ENCODE results near the gene PCDHGB2. TPM values are rescaled to one million over a fixed set of nuclear protein-coding genes. Genes with fewer than 3 reads are reported as not detected.

The PCDHGB2 gene
- total RNA-seq, 1 donor from 2014 or later, result 5.1 TPM

Other genes with a start within 250 kb of the PCDHGB2 start
- gene PCDHB4, start 238.2 kb upstream of the PCDHGB2 start, total RNA-seq, result 5.2 TPM
- gene PCDHB5, start 224.8 kb upstream of the PCDHGB2 start, total RNA-seq, result 8.0 TPM
- 0.60 TPM for gene PCDHB6, start 209.9 kb upstream of the PCDHGB2 start, total RNA-seq
- gene PCDHB7, start 187.3 kb upstream of the PCDHGB2 start, total RNA-seq, result 2.1 TPM
- 1.8 TPM for gene PCDHB8, start 182.2 kb upstream of the PCDHGB2 start, total RNA-seq
- 3.0 TPM for gene PCDHB16, start 177.6 kb upstream of the PCDHGB2 start, total RNA-seq
- gene PCDHB9, start 172.8 kb upstream of the PCDHGB2 start, total RNA-seq, result 2.1 TPM
- gene PCDHB10, start 167.6 kb upstream of the PCDHGB2 start, total RNA-seq, result 2.5 TPM
- gene PCDHB11, start 160.4 kb upstream of the PCDHGB2 start, total RNA-seq, result 8.5 TPM
- 3.5 TPM for gene PCDHB12, start 151.3 kb upstream of the PCDHGB2 start, total RNA-seq
- 8.3 TPM for gene PCDHB13, start 146.1 kb upstream of the PCDHGB2 start, total RNA-seq
- gene PCDHB14, start 136.7 kb upstream of the PCDHGB2 start, total RNA-seq, result 9.4 TPM
- 3.6 TPM for gene PCDHB15, start 114.6 kb upstream of the PCDHGB2 start, total RNA-seq
- gene SLC25A2, start 55.9 kb upstream of the PCDHGB2 start, total RNA-seq, result not detected
- gene TAF7, start 39.2 kb upstream of the PCDHGB2 start, total RNA-seq, result 65.2 TPM
- gene PCDHGA1, start 29.5 kb upstream of the PCDHGB2 start, total RNA-seq, result 0.72 TPM
- 6.7 TPM for gene PCDHGA2, start 21.2 kb upstream of the PCDHGB2 start, total RNA-seq
- gene PCDHGA3, start 16.2 kb upstream of the PCDHGB2 start, total RNA-seq, result 4.0 TPM
- gene PCDHGB1, start 9.9 kb upstream of the PCDHGB2 start, total RNA-seq, result 4.6 TPM
- gene PCDHGA4, start 5.0 kb upstream of the PCDHGB2 start, total RNA-seq, result 3.3 TPM
- 3.3 TPM for gene PCDHGA5, start 4.2 kb downstream of the PCDHGB2 start, total RNA-seq
- gene PCDHGB3, start 10.2 kb downstream of the PCDHGB2 start, total RNA-seq, result 3.0 TPM
- 6.6 TPM for gene PCDHGA6, start 13.9 kb downstream of the PCDHGB2 start, total RNA-seq
- 4.5 TPM for gene PCDHGA7, start 22.7 kb downstream of the PCDHGB2 start, total RNA-seq
- 5.2 TPM for gene PCDHGB4, start 27.7 kb downstream of the PCDHGB2 start, total RNA-seq
- 1.9 TPM for gene PCDHGA8, start 32.6 kb downstream of the PCDHGB2 start, total RNA-seq
- 12.4 TPM for gene PCDHGB5, start 38.0 kb downstream of the PCDHGB2 start, total RNA-seq
- gene PCDHGA9, start 42.8 kb downstream of the PCDHGB2 start, total RNA-seq, result 7.5 TPM
- gene PCDHGB6, start 48.0 kb downstream of the PCDHGB2 start, total RNA-seq, result 11.6 TPM
- gene PCDHGA10, start 53.0 kb downstream of the PCDHGB2 start, total RNA-seq, result 6.2 TPM
- 15.5 TPM for gene PCDHGB7, start 57.7 kb downstream of the PCDHGB2 start, total RNA-seq
- gene PCDHGA11, start 61.1 kb downstream of the PCDHGB2 start, total RNA-seq, result 4.2 TPM
- 10.2 TPM for gene PCDHGA12, start 70.5 kb downstream of the PCDHGB2 start, total RNA-seq
- 82.4 TPM for gene PCDHGC3, start 116.0 kb downstream of the PCDHGB2 start, total RNA-seq
- 2.6 TPM for gene PCDHGC4, start 125.0 kb downstream of the PCDHGB2 start, total RNA-seq
- 2.0 TPM for gene PCDHGC5, start 129.1 kb downstream of the PCDHGB2 start, total RNA-seq

Data from mucosa of gallbladder (tissue), 1 donor.